Mesendoderm (in vitro differentiated cells): ENCODE results near the gene ZEB2.

Experiments
- DNase-seq: peaks from one replicate; pipeline ENCODE4 v3.0.0; 2013
- H2AK5ac ChIP-seq: 2 replicates; pipeline ENCODE4 v1.6.1; 2013; ENCODE audit warnings: low read length, inconsistent platforms
- H2BK120ac ChIP-seq: 2 replicates; pipeline ENCODE4 v1.6.1; 2013; ENCODE audit warnings: low read depth, mild to moderate bottlenecking, low read length, moderate library complexity, mixed read lengths
- H2BK15ac ChIP-seq: replicated peaks from 2 replicates; pipeline ENCODE4 v1.6.1; 2013; ENCODE audit warnings: low read depth, mild to moderate bottlenecking, moderate library complexity
- H2BK5ac ChIP-seq: 2 replicates; pipeline ENCODE4 v1.6.1; 2013; ENCODE audit warnings: low read length, inconsistent platforms
- H3K18ac ChIP-seq: 2 replicates; pipeline ENCODE4 v1.6.1; 2013; ENCODE audit warnings: mild to moderate bottlenecking, low read length, mixed read lengths
- H3K23ac ChIP-seq: one replicate; pipeline ENCODE4 v1.6.1; 2013; ENCODE audit warnings: low read length
- H3K27ac ChIP-seq: 2 replicates; pipeline ENCODE4 v1.5.1; 2013; ENCODE audit warnings: low read depth, mild to moderate bottlenecking, inconsistent platforms, low read length, moderate library complexity
- H3K27me3 ChIP-seq: 2 replicates; pipeline ENCODE4 v1.6.1; 2013; ENCODE audit warnings: low read length, control low read depth, mild to moderate bottlenecking, inconsistent platforms; ENCODE audit not compliant: insufficient read depth, poor library complexity
- H3K36me3 ChIP-seq: 2 replicates; pipeline ENCODE4 v1.6.1; 2013; ENCODE audit warnings: low read length, inconsistent platforms; ENCODE audit not compliant: control insufficient read depth, insufficient read depth
- H3K4ac ChIP-seq: one replicate; pipeline ENCODE4 v1.6.1; 2013; ENCODE audit warnings: low read depth, mild to moderate bottlenecking, low read length, moderate library complexity
- H3K4me1 ChIP-seq: 2 replicates; pipeline ENCODE4 v1.6.1; 2013; ENCODE audit warnings: low read depth, low read length, inconsistent platforms; ENCODE audit not compliant: control insufficient read depth
- H3K4me2 ChIP-seq: 2 replicates; pipeline ENCODE4 v1.6.1; 2013; ENCODE audit warnings: low read length
- H3K4me3 ChIP-seq: 2 replicates; pipeline ENCODE4 v1.5.1; 2013; ENCODE audit warnings: mild to moderate bottlenecking, low read length
- H3K56ac ChIP-seq: one replicate; pipeline ENCODE4 v1.6.1; 2013; ENCODE audit warnings: low read length
- H3K79me1 ChIP-seq: 2 replicates; pipeline ENCODE4 v1.6.1; 2013; ENCODE audit warnings: low read length, inconsistent platforms
- H3K79me2 ChIP-seq: 2 replicates; pipeline ENCODE4 v1.6.1; 2013; ENCODE audit warnings: mild to moderate bottlenecking, low read length; ENCODE audit not compliant: control insufficient read depth, insufficient read depth
- H3K9ac ChIP-seq: 2 replicates; pipeline ENCODE4 v1.6.1; 2013; ENCODE audit warnings: low read length, inconsistent platforms
- H4K5ac ChIP-seq: one replicate; pipeline ENCODE4 v1.6.1; 2013; ENCODE audit warnings: low read length
- H4K8ac ChIP-seq: one replicate; pipeline ENCODE4 v1.6.1; 2013; ENCODE audit warnings: low read depth, mild to moderate bottlenecking, control low read depth, low read length, moderate library complexity
- WGBS: extraction: QIAGEN DNeasy Blood & Tissue Kit; methylation state at CpG from one replicate; pipeline ENCODE4 v1.1.7; 2013; ENCODE audit warnings: low lambda C conversion rate, missing lambda C conversion rate; ENCODE audit not compliant: insufficient coverage; ENCODE audit errors: extremely low coverage; 5-methylcytosine and 5-hydroxymethylcytosine counted together

The ZEB2 gene

GRCh38 chr2:144429396-144430112 lies 90.4 kb downstream of the ZEB2 start:
- no CpG with 5 or more reads among the region's 6 CpGs for WGBS
- H3K9ac ChIP-seq, result no peak overlapping the region
- H3K4me2 ChIP-seq, result no peak overlapping the region
- H2AK5ac ChIP-seq, result peak overlapping the region; percentile 20
- H3K79me1 ChIP-seq, result no peaks in the 10 kb centered on the region
- no peak overlapping the region for H4K5ac ChIP-seq
- no peaks in the 10 kb centered on the region for H3K79me2 ChIP-seq
- H3K4me1 ChIP-seq, result peaks cover 6% of the 10 kb centered on the region
- no peak overlapping the region for H2BK120ac ChIP-seq
- no peak overlapping the region for H3K27ac ChIP-seq
- no peak overlapping the region for H3K56ac ChIP-seq
- DNase-seq, result no peak
- H3K4me3 ChIP-seq, result no peak overlapping the region
- H2BK15ac ChIP-seq, result peak overlapping the region; percentile 14
- no peak overlapping the region for H3K4ac ChIP-seq
- no peak overlapping the region for H3K23ac ChIP-seq
- H3K18ac ChIP-seq, result no peak overlapping the region
- no peak overlapping the region for H4K8ac ChIP-seq
- no peaks in the 10 kb centered on the region for H3K27me3 ChIP-seq
- H3K36me3 ChIP-seq, result no peaks in the 10 kb centered on the region
- H2BK5ac ChIP-seq, result peak overlapping the region; percentile 24

GRCh38 chr2:144426981-144427479 lies 92.9 kb downstream of the ZEB2 start:
- Histone ChIP-seq H3K9ac (no peak overlapping the region), H2BK120ac (no peak overlapping the region), H2AK5ac (no peak overlapping the region), H3K23ac (no peak overlapping the region), H3K18ac (no peak overlapping the region), H3K56ac (no peak overlapping the region), H3K4me1 (peaks cover 6% of the 10 kb centered on the region), H3K4ac (no peak overlapping the region), H3K36me3 (no peaks in the 10 kb centered on the region), H2BK15ac (no peak overlapping the region), H3K79me2 (no peaks in the 10 kb centered on the region), H4K8ac (no peak overlapping the region), H3K27ac (no peak overlapping the region), H3K4me2 (no peak overlapping the region), H4K5ac (no peak overlapping the region), H3K79me1 (no peaks in the 10 kb centered on the region), H2BK5ac (no peak overlapping the region), H3K27me3 (no peaks in the 10 kb centered on the region), H3K4me3 (no peak overlapping the region)
- WGBS, result no CpG with 5 or more reads among the region's 4 CpGs
- DNase-seq, result peak; percentile 63

DNA sequence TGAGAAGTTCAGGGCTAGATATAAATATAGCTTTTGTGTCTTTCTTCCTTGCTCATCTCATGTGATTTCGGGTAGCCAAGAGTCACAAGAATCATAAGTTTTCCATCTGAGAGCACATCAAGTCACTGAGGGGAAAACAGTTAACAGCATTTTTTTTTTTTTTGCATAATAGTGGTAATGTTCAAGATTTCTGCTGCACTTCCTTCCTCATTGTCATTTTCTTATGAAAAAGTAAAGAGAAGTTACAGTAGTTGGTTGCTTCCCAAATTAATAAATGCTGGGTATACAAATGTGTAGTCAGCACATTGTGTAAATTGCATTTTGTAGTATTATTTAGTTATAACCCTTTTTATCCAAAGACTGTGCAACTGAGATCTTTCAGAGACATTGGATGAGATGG lies 93.6 kb downstream of the ZEB2 start:
- no peak overlapping the region for H3K27ac ChIP-seq
- no CpG with 5 or more reads among the region's 1 CpG for WGBS
- H2BK15ac ChIP-seq, result no peak overlapping the region
- H3K36me3 ChIP-seq, result no peaks in the 10 kb centered on the region
- no peaks in the 10 kb centered on the region for H3K79me1 ChIP-seq
- H4K8ac ChIP-seq, result no peak overlapping the region
- H3K79me2 ChIP-seq, result no peaks in the 10 kb centered on the region
- no peak overlapping the region for H3K23ac ChIP-seq
- H3K18ac ChIP-seq, result no peak overlapping the region
- no peak overlapping the region for H3K4me3 ChIP-seq
- H3K4ac ChIP-seq, result no peak overlapping the region
- no peaks in the 10 kb centered on the region for H3K27me3 ChIP-seq
- no peak overlapping the region for H3K9ac ChIP-seq
- no peak overlapping the region for H2BK120ac ChIP-seq
- H4K5ac ChIP-seq, result no peak overlapping the region
- H2BK5ac ChIP-seq, result no peak overlapping the region
- no peak for DNase-seq
- peaks cover 6% of the 10 kb centered on the region for H3K4me1 ChIP-seq
- no peak overlapping the region for H3K56ac ChIP-seq
- no peak overlapping the region for H3K4me2 ChIP-seq
- no peak overlapping the region for H2AK5ac ChIP-seq

- H3K4me2 ChIP-seq, result no peak overlapping the region
- WGBS, result no CpG with 5 or more reads among the region's 4 CpGs
- H2BK120ac ChIP-seq, result no peak overlapping the region
Observed at GRCh38 chr2:144424559-144425240, 95.2 kb downstream of the ZEB2 start.

DNA sequence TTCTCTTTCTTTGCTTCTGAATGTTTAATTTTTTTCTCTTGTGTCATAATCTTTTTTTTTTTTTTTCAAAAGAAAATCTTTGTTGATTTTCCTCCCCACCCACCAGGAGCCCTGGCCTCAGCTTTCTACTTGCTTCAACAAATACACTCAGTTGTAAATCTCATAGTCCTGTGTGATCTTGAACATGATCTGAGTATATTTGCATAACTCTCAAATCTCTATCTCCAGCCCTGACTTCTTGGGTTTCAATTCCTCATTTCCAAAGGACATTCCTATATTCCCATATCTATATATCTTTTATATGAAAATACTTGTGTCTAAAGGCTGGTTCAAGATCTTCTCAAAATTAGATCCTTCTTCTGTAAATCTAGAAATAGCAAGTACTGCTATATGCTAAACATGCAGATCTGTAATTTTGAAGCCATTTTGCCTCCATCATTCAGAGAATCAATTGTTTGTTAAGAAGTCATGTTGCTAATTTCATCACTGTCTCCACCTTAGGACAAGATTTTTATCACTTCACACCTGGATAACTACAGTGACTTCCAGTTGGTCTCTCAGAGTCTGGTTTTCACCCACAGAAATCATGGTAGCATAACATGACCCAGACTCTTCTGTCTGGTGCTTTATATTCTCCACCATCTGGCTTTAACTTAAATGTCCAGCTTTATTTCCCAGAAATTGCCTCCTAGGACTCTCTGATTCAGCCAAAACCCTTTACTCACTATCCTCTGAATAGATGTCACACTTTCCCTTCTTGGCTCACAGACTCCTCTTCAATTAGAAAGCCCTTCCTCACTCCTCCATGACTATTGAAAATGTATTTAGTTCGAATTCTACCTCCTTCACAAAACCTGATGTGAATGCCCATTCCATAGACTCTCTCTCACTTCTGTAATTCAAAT lies 98.1 kb downstream of the ZEB2 start:
- H2BK15ac ChIP-seq, result no peak overlapping the region
- no peak overlapping the region for H3K27ac ChIP-seq
- no peaks in the 10 kb centered on the region for H3K79me2 ChIP-seq
- no peak overlapping the region for H2BK120ac ChIP-seq
- no peak overlapping the region for H4K5ac ChIP-seq
- H2BK5ac ChIP-seq, result no peak overlapping the region
- no peak overlapping the region for H3K4me2 ChIP-seq
- H3K36me3 ChIP-seq, result no peaks in the 10 kb centered on the region
- no peak overlapping the region for H2AK5ac ChIP-seq
- no peak for DNase-seq
- no peak overlapping the region for H3K18ac ChIP-seq
- H3K79me1 ChIP-seq, result no peaks in the 10 kb centered on the region
- H4K8ac ChIP-seq, result no peak overlapping the region
- no peak overlapping the region for H3K4me3 ChIP-seq
- H3K9ac ChIP-seq, result no peak overlapping the region
- H3K23ac ChIP-seq, result no peak overlapping the region
- H3K27me3 ChIP-seq, result no peaks in the 10 kb centered on the region
- no peak overlapping the region for H3K4ac ChIP-seq
- H3K4me1 ChIP-seq, result no peaks in the 10 kb centered on the region
- WGBS, result no CpG with 5 or more reads among the region's 1 CpG
- no peak overlapping the region for H3K56ac ChIP-seq

More at GRCh38 chr2:144424559-144425240, 95.2 kb downstream of the ZEB2 start:
- Histone ChIP-seq H3K4me1 (peaks cover 5% of the 10 kb centered on the region), H3K56ac (no peak overlapping the region), H3K79me1 (no peaks in the 10 kb centered on the region), H3K27ac (no peak overlapping the region), H4K5ac (no peak overlapping the region), H3K9ac (no peak overlapping the region), H3K4me3 (no peak overlapping the region), H2AK5ac (no peak overlapping the region), H3K4ac (no peak overlapping the region), H3K36me3 (no peaks in the 10 kb centered on the region), H2BK5ac (no peak overlapping the region), H3K23ac (no peak overlapping the region), H3K18ac (no peak overlapping the region), H3K79me2 (no peaks in the 10 kb centered on the region), H2BK15ac (no peak overlapping the region), H4K8ac (no peak overlapping the region), H3K27me3 (no peaks in the 10 kb centered on the region)
- DNase-seq, result no peak
